ENCODE measurements around the gene FGGY.

- no peak for TF ChIP-seq POLR2A (IDR thresholded peaks at IDR 0.05; ENCODE audit: low read length)
- no peak for TF ChIP-seq GATA1 (IDR thresholded peaks at IDR 0.05; ENCODE audit: low read depth, low read length)
Measured at GRCh38 chr1:59714219-59714618, 417.3 kb downstream of the FGGY start.
